Stimulated activated CD8-positive, alpha-beta memory T cell treated with anti-CD3 and anti-CD28 coated beads, Interleukin-15, amount 100 ng/mL, for 48 hours (primary cell): ENCODE data around the gene DOK7.
"Not testable (repeated sequence)": the region's sequence is repeated elsewhere in the genome, so short reads cannot be mapped to it uniquely, and the experiment has no call there.

Source experiments
- DNase-seq, 2 donors: peaks; one replicate each; pipeline ENCODE4 v3.0.0-alpha.2; 2020; ENCODE audit warnings: low read depth in 2 of 2

DOK7 gene

DNA sequence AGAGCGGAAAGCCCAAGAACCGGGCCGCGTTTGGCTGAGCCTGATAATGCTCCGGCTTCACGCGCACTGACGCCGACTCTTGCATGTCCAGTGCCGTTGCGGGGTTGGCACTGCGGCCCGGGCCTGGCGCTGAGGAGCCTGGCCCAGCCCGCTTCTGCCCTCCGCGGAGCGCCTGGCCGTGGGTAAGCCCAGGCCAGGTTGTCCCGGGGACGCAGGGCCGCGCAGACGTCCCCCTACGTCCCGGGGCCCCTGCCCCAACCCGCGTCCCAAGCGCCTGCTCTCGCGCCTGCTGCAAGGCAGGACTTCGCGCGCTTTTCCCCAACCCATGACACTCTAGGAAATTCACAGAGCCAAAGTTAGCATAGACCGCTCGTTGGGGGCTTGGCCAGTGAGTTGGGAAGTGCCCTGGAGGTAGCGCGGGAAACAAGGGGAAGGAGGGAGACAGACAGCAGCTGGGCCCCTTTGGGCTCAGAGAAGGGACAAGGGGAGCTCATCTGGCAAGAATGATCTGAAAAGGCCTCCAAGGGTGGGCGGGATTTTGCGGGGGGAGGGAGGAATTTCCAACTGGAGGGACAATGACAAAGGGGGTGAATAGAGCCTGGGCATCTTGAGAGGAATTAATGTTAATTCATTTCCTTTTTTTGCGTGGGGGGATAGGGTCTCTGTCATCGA is 69.8 kb downstream of the DOK7 start:
- no peak for DNase-seq

DNA sequence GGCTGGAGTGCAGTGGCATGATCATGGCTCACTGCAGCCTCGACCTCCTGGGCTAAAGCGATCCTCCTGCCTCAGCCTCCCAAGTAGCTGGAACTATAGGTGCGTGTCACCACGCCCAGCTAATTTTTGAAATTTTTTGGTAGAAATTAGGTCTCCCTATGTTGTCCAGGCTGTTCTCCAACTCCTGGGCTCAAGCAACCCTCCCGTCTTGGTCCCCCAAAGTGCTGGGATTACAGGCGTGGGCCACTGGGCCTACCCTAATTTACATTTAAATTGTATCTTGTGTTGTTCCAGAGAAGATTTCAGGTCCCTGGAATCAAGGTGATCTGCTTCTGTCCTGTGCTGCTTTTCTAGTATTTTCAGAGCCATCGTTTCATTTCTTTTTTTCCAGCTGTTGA is 70.3 kb downstream of the DOK7 start:
- no peak for DNase-seq

DNA sequence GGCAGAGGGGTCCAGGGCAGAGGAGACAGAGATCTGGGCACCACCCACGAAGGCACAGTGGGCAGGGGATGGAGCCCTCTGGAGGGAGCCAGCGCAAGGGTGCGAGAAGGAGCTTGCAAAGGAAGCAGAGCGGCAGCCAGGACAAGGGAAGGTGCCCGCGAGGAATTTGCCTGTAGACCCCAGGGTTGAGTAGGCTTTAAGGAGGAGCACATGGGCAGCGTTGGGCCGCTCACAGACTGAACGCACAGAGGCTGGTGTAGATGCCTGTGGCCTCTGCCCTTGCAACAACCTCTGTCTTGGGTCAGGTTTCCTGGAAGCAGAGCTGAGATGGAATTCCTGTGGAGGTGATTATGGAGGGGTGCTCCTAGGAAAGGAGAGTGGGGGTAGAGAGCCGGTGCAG is 72.7 kb downstream of the DOK7 start:
- not testable (repeated sequence) for DNase-seq

DNA sequence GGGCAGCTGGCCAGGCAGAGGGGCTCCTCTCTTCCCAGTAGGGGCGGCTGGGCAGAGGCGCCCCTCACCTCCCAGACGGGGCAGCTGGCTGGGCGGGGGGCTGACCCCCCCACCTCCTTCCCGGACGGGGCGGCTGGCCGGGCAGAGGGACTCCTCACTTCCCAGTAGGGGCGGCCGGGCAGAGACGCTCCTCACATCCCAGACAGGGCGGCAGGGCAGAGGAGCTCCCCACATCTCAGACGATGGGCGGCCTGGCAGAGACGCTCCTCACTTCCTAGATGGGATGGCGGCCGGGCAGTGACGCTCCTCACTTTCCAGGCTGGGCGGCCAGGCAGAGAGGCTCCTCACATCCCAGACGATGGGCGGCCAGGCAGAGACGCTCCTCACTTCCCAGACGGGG is 75.8 kb downstream of the DOK7 start:
- not testable (repeated sequence) for DNase-seq

DNA sequence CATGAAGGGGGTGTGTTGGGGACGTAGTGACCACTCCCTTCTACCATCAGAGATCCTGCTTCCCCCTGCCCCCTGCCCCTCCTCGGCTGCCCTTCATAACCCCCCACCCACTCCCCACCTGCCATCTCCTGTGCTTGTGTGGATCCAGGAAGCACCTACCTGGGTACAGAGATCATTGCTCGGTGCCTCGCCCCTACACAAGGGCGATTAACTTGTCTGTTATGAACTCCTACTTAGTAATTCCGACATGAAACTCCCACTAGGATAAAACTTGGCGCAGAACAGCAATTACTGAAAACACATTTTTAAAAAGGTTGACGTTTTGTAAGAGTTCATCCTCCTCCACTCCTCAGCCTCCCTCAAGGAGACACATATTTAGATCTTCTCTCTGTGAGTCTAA is 80.3 kb downstream of the DOK7 start:
- DNase-seq = not testable (repeated sequence)
